ENCODE results near the gene IZUMO4.

Gene IZUMO4

GRCh38 chr19:2058570-2059421, 37.9 kb upstream of the IZUMO4 start:
- in situ Hi-C loops (cut with MboI; ENCODE audit: low sequenced_read_pairs), result no loop called here

DNA sequence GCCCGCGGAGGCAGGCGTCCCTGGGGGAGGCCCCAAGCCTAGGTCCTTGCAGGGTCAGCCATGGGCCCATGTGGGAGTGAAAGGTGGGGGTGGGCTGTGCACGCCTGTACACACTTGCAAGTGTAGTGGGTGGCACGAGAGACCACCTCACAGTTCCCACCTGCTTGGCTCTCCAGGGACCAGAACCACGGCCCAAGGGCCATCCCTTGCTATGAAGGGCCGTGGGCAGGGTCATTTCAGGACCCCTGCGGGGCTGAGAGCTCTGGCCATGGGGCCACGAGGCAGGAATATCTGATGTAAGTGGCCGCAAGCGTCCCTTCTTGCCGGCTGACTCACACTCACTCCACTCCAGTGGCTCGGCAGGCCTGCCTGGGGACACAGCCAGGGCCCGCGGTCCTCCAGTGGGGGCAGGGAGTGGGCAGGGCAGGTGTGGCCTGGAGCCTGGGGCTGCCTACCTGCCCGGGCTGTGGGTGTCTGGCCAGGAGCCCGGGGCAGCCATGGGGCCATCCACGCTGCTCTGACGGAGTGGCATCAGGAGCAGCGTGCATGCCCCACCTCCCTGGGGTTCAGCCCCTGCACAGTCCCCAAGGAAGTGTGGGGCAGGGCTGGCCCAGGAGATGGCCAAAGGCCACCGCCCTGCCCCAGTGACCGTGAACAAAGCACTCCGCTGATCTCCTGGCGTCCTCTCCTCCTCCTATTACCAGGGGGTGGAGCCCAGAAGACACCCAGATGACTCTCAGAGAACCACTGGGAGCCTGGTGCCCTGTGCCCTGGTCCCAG, 37.1 kb upstream of the IZUMO4 start:
- in situ Hi-C loops (cut with MboI; ENCODE audit: low sequenced_read_pairs), result no loop called here

- in situ Hi-C loops (cut with MboI; ENCODE audit: low sequenced_read_pairs), result no loop called here
Observed at GRCh38 chr19:2060884-2061494, 35.7 kb upstream of the IZUMO4 start.

GRCh38 chr19:2061495-2062388, 35.0 kb upstream of the IZUMO4 start:
- in situ Hi-C loops (cut with MboI; ENCODE audit: low sequenced_read_pairs), result no loop called here

DNA sequence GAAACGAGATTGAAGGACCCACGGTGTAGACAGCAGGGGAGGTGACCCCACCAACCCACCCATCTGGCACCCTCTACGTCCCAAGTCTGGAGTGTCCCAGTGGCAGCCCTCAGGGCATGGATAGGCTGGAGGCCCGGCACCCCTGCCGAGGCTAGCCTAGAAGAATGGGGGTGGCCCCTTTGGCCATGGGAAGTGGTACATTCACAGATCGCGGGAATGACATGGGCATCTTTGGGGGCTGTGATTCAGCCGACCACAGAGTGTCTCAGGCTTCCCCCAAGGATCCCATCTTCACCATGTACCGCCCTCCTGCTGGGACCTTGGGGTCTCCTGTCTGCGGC, 34.4 kb upstream of the IZUMO4 start:
- in situ Hi-C loops (cut with MboI; ENCODE audit: low sequenced_read_pairs), result no loop called here

- in situ Hi-C loops (cut with MboI; ENCODE audit: low sequenced_read_pairs), result no loop called here
Observed at GRCh38 chr19:2062770-2063169, 33.9 kb upstream of the IZUMO4 start.

DNA sequence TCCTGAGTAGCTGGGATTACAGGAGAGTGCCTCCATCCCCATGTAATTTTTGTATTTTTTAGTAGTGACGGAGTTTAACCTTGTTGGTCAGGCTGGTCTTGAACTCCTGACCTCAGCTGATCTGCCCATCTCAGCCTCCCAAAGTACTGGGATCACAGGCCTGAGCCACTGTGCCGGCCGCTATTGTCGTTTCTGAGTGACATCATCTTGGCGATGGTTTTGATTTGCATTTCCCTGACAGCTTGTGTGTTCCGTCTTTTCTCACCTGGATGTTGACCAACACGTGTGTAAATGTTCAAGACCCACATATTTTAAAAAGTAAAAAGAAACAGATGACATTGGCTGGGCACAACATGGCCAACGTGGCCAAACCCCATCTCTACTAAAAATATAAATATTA, 32.9 kb upstream of the IZUMO4 start:
- in situ Hi-C loops (cut with MboI; ENCODE audit: low sequenced_read_pairs), result no loop called here

- in situ Hi-C loops (cut with MboI; ENCODE audit: low sequenced_read_pairs), result no loop called here
Observed at GRCh38 chr19:2064395-2064787, 32.3 kb upstream of the IZUMO4 start.

- in situ Hi-C loops (cut with MboI; ENCODE audit: low sequenced_read_pairs), result no loop called here
Observed at GRCh38 chr19:2064788-2065524, 31.8 kb upstream of the IZUMO4 start.

GRCh38 chr19:2070436-2070827, 26.3 kb upstream of the IZUMO4 start:
- in situ Hi-C loops (cut with MboI; ENCODE audit: low sequenced_read_pairs), result no loop called here

- in situ Hi-C loops (cut with MboI; ENCODE audit: low sequenced_read_pairs), result no loop called here
Observed at GRCh38 chr19:2070986-2071673, 25.6 kb upstream of the IZUMO4 start.

DNA sequence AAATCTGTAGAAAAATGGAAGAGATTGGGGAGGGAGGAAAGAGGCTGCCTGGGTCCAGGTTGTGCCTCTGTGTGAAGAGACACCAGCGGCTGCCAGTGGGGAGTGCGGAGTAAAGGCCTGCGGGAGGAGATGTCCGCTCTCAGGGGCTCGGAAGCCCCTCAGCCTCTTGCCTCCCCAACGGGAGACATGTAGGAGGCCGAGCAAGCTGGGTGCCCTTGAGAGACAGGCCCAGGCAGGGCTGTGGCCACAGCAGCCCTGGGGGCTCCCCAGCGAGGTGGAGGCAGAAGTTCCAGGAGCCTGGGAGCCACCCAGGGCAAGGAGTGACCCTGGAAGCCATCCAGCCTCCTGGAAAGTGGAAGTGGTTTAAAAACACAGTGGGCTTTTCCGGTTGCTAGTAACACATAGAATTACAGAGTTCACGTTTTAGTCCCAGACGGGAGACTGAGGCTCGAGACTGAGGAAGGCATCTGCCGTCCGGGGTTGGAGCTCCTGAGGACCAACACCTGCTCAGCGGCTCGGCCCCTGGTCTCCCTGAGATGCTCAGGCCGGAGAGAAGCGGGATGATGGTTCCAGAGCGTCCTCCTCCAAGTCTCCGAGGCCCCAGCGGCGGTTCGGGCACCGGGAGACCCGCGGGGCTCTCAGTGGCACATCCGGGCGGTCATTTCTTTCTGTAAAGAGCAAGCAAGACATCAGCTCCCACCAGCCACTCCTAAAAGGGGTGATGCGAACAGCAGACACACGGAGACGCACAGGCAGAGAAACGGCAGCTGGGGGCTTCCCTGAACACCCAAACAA, 23.8 kb upstream of the IZUMO4 start:
- in situ Hi-C loops (cut with MboI; ENCODE audit: low sequenced_read_pairs), result no loop called here

DNA sequence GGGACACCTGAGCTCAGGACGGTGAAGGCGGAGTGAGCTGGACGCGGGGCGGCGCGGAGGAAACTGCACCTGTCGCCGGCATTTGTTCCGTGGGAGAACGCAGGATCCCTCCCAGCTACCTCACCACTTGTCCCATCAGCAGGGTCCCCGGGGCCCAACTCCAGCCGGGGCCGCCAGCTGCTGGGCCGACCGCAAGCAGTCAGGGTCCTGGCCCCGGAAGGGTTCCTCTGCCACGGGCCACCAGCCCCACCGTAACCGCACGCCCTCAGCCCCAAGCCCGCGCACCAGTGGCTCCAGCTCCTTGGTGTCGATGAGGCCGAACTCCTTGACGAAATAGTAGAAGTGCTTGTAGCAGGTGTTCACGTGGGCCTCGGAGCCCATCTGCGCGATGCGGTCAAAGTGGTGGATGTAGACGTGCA, 20.2 kb upstream of the IZUMO4 start:
- in situ Hi-C loops (cut with MboI; ENCODE audit: low sequenced_read_pairs), result no loop called here

DNA sequence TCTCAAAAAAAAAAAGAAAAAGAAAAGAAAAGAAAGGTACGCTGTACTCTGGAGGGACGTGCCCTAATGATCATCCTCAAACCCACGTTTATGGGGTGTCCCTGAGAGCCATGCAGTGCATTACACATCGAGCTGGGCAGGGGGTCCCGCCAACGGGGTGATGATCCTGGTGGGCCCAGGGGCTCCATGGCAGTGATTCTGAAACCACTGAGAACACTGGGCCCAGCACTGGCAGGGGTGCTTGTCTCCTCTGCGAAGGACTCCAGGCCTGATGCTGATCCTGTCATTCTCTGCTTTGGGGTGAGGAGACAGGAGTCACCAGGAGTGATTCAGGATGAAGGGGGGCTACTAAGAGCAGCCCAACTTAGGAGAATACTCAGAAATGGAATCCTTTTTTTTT, 19.3 kb upstream of the IZUMO4 start:
- in situ Hi-C loops (cut with MboI; ENCODE audit: low sequenced_read_pairs), result no loop called here

- in situ Hi-C loops (cut with MboI; ENCODE audit: low sequenced_read_pairs), result no loop called here
Observed at GRCh38 chr19:2077833-2078619, 18.7 kb upstream of the IZUMO4 start.

- in situ Hi-C loops (cut with MboI; ENCODE audit: low sequenced_read_pairs), result no loop called here
Observed at GRCh38 chr19:2079076-2079864, 17.4 kb upstream of the IZUMO4 start.

DNA sequence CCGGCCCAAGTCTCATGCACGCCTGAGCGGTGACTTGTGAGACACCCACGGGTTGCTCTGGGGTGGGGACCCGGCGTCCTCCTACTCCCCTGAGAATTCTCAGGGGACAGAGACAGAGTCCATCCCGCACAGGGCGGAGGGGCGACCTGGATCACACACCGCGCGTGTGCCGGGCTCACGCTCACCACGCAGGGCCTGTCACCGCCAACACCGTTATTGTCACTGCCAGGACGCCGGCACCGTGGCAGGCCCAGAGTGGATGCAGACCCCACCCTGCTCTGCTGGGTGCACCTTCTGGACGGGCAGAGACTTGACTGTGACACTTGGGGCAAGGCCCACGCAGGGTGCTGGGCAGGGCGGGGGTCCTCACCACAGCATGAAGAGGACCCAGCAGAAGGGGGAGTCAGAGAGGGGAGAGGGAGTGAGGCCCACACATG, 16.8 kb upstream of the IZUMO4 start:
- in situ Hi-C loops (cut with MboI; ENCODE audit: low sequenced_read_pairs), result no loop called here

All from hTERT RPE-1 (cell line).